Lower lobe of right lung (tissue), 2 donors: Measurements from ENCODE around the gene IFI27L2. TPM values are rescaled to one million over a fixed set of nuclear protein-coding genes. Genes with fewer than 3 reads are reported as not detected.

Experiments
- ATAC-seq, 2 donors: fragments of 200-7000 bp; cut with Tn5 transposase; one replicate each; pipeline ENCODE4 v1.9.1; 2020 to 2022; ENCODE audit warnings: mild to moderate bottlenecking in 2 of 2, moderate library complexity in 2 of 2
- DNase-seq: peaks from one replicate; pipeline ENCODE4 v3.0.0-alpha.2; 2020
- H3K27ac ChIP-seq: fragments of 200-600 bp; one replicate; pipeline ENCODE4 v1.8.0; 2022
- H3K27me3 ChIP-seq: fragments of 200-600 bp; one replicate; pipeline ENCODE4 v1.8.0; 2022; ENCODE audit warnings: low read depth
- H3K36me3 ChIP-seq: fragments of 200-600 bp; one replicate; pipeline ENCODE4 v1.8.0; 2022; ENCODE audit warnings: mild to moderate bottlenecking
- H3K4me1 ChIP-seq: fragments of 200-600 bp; one replicate; pipeline ENCODE4 v1.8.0; 2022
- H3K4me3 ChIP-seq: fragments of 200-600 bp; one replicate; pipeline ENCODE4 v1.8.0; 2022; ENCODE audit warnings: mild to moderate bottlenecking
- H3K9me3 ChIP-seq: fragments of 200-600 bp; one replicate; pipeline ENCODE4 v1.8.0; 2022
- CTCF ChIP-seq: fragments of 200-600 bp; IDR thresholded peaks from one replicate; pipeline ENCODE4 v1.8.0; 2022; ENCODE audit warnings: antibody characterized with exemption, mild to moderate bottlenecking
- intact Hi-C: fragments of 100-400 bp; cut with DNase I; formaldehyde crosslinking; loops from one replicate; pipeline ENCODE4 v1.11.0; 2022
- long read RNA-seq: library from polyadenylated mRNA; unstranded; transcript quantifications from one replicate; pipeline ENCODE4 v2.0.0, GENCODE V29; 2021
- total RNA-seq: library from RNA; stranded (reverse); fragmentation: NEBNext Ultra II Directional; extraction: Animal tissue kit (Norgen Biotek cat#: 25700); gene quantifications from one replicate; pipeline ENCODE4 v1.2.1, GENCODE V29; 2021
- donor health status: DM: no; HTN: yes; CAD: no; lungs with severe emphysema.

Gene IFI27L2
- 49.7 TPM for total RNA-seq
- long read RNA-seq, transcript IFI27L2-201 (4 exons, 511 nt), result major isoform, 26 of 30 reads
- long read RNA-seq, partial matches to known transcripts, result 0 of 30 reads
- long read RNA-seq, other reads (novel, unspliced or antisense), result 3 of 30 reads

- TF ChIP-seq CTCF, result peak; percentile 46
- peak within 1 kb of the TSS; percentile 64 for H3K4me3 ChIP-seq
- DNase-seq, result peak; percentile 77
- peak; percentile 94 to 96 for ATAC-seq
- H3K4me1 ChIP-seq, result peaks cover 8% of the 10 kb centered on the region
- intact Hi-C loops, result no loop called here
- peaks cover 8% of the 10 kb centered on the region for H3K36me3 ChIP-seq
- H3K27ac ChIP-seq, result peak within 1 kb of the TSS; percentile 69
- H3K27me3 ChIP-seq, result no peaks in the 10 kb centered on the region
- H3K9me3 ChIP-seq, result no peaks in the 10 kb centered on the region
Observed at GRCh38 chr14:94129111-94129757, at the start of gene IFI27L2. IFI27L2 (minus strand) TSS chr14:94129604; CDS start chr14:94129564, 40 bp downstream.

- no peak for TF ChIP-seq CTCF
- H3K27me3 ChIP-seq, result peaks cover 49% of the 10 kb centered on the region
- intact Hi-C loops, result no loop called here
Observed at GRCh38 chr14:94177806-94178205, 48.4 kb upstream of the IFI27L2 start.

GRCh38 chr14:94176808-94177207 lies 47.4 kb upstream of the IFI27L2 start:
- intact Hi-C loops, result no loop called here
- Histone ChIP-seq H3K27ac (no peak overlapping the region), H3K36me3 (no peaks in the 10 kb centered on the region), H3K4me3 (no peak overlapping the region), H3K27me3 (peaks cover 49% of the 10 kb centered on the region), H3K4me1 (peaks cover 19% of the 10 kb centered on the region), H3K9me3 (no peaks in the 10 kb centered on the region)
- ATAC-seq (no peak), DNase-seq (no peak)
- TF ChIP-seq CTCF, result no peak

More at GRCh38 chr14:94177806-94178205, 48.4 kb upstream of the IFI27L2 start:
- Histone ChIP-seq H3K27ac (no peak overlapping the region), H3K9me3 (no peaks in the 10 kb centered on the region), H3K4me3 (no peak overlapping the region), H3K4me1 (peaks cover 19% of the 10 kb centered on the region), H3K36me3 (no peaks in the 10 kb centered on the region)
- no peak for ATAC-seq
- DNase-seq, result no peak

- ATAC-seq (no peak), DNase-seq (no peak)
- Histone ChIP-seq H3K27ac (no peak overlapping the region), H3K27me3 (peaks cover 49% of the 10 kb centered on the region), H3K4me1 (peaks cover 19% of the 10 kb centered on the region), H3K9me3 (no peaks in the 10 kb centered on the region), H3K36me3 (no peaks in the 10 kb centered on the region), H3K4me3 (peak overlapping the region; percentile 75)
- intact Hi-C loops, result no loop called here
- TF ChIP-seq CTCF, result no peak
Observed at GRCh38 chr14:94175747-94176146, 46.3 kb upstream of the IFI27L2 start.

- Histone ChIP-seq H3K4me3 (peak overlapping the region; percentile 75), H3K27ac (no peak overlapping the region), H3K36me3 (no peaks in the 10 kb centered on the region), H3K27me3 (peaks cover 46% of the 10 kb centered on the region), H3K9me3 (no peaks in the 10 kb centered on the region), H3K4me1 (peaks cover 19% of the 10 kb centered on the region)
- TF ChIP-seq CTCF, result no peak
- intact Hi-C loops, result no loop called here
- peak; percentile 52 for DNase-seq
- peak; percentile 4 to 6 for ATAC-seq
Observed at GRCh38 chr14:94175011-94175745, 45.8 kb upstream of the IFI27L2 start.
